DLD1 (cell line): Measurements from ENCODE around the gene KRT4.
"Not testable (repeated sequence)": the region's sequence is repeated elsewhere in the genome, so short reads cannot be mapped to it uniquely, and the experiment has no call there.

Source experiments
- in situ Hi-C: cut with HindIII; loops from 2 replicates; pipeline ENCODE4 v1.10.0; 2017; ENCODE audit warnings: low sequenced_read_pairs

Gene KRT4

GRCh38 chr12:52796429-52796794 lies 17.5 kb downstream of the KRT4 start:
- in situ Hi-C loops = no loop called here

GRCh38 chr12:52795694-52796428 lies 18.1 kb downstream of the KRT4 start, which contains the start of gene KRT3:
Gene KRT3 (minus strand): TSS chr12:52796117. CDS start chr12:52796042, 75 bp downstream.
- in situ Hi-C loops = no loop called here

DNA sequence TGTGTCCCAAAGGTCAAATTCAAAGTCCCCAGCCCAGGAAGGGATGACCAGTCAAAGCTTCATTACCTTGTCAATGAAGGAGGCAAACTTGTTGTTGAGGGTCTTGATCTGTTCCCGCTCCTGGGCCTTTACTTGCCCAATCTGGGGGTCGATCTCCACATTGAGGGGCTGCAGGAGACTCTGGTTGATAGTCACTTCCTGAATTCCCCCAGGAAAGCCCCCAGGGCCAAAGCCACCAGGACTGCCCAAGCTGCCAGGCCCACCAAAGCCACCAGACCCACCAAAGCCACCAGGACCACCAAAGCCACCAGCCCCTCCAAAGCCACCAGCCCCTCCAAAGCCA lies 18.6 kb downstream of the KRT4 start:
- in situ Hi-C loops = not testable (repeated sequence)

DNA sequence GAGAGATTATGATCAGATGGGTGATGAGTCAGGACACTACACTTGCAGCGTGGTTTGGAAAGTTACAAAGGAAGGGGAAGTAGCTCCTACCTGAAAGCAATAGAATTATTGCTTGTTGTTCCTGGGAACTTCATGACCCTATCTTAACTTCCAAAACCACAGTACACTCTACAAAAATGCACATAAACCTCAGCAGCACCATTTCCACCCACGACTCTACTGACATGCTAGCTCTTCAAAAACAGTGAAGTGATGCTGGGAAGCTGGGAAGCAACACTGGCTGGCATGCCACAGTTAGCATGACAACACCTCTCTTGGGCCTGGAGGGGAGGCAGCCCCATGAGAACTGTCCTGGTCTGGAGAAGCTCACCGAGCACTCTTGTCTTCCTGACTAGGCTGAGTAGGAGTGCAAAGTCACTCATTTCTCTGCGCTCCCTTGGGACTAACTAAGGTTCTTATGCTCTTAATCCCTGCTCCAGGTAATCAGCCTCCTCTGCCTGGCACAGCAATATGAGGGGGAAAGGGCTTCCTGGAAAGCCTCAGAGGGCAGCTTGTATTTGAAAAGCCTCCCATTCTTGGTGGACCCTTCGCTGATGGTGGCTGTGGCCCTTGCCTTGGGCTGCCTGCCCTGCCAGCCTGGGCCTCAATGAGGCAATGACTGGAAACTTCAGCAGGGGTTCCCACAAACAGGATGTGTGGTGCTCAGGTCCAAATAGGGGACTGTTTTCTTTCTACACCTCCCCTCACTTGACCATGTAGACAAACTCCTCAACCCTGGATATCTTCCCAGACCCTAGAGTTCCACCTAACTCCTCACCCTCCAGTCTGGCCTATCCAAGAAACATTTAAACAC lies 19.2 kb downstream of the KRT4 start:
- in situ Hi-C loops = no loop called here

- in situ Hi-C loops = no loop called here
These were observed 21.5 kb downstream of the KRT4 start for GRCh38 chr12:52792185-52793029.

DNA sequence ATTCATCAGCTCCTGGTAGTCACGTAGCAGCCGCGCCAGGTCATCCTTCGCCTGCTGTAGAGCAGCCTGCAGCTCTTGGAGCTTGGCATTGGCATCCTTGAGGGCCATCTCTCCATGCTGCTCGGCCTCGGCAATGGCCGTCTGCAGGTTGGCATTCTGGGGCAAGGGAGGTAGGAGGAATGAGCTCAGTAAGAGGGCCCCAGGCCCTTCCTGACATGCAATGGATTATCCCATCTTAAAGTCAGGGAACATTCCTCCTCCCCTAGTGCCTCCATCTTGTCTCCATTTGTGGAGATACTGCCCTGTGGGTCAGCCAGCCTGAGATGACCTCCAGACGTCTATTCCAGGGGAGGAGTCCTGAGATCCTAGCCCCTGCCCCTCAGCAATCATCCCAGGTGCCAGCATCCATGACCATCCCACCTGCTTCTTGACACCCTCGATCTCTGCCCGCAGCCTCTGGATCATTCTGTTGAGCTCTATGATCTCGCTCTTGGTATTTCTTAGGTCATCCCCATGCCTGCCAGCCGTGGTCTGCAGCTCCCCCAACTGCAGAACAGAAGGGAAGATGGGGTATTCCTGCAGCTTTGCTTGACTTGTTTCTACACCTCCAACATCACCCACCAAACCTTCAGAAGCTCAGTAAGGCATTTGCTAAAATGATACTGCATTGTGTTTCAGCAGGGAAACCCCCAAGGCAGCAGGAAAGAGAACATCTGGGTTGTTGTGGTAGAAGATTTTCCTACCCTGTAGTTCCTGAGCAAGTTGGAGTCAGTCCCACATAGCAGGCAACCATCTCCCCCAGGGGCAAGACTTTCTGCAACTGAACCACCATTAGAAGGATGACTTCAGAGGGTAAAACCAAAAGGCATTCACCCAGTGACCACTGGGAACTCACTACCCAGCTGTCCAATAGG lies 22.4 kb downstream of the KRT4 start:
- in situ Hi-C loops = no loop called here

- in situ Hi-C loops = no loop called here
These were observed 23.3 kb downstream of the KRT4 start for GRCh38 chr12:52790427-52791270.

- in situ Hi-C loops = no loop called here
These were observed 24.1 kb downstream of the KRT4 start for GRCh38 chr12:52789637-52790426.

GRCh38 chr12:52788876-52789636 lies 24.9 kb downstream of the KRT4 start:
- in situ Hi-C loops = no loop called here

DNA sequence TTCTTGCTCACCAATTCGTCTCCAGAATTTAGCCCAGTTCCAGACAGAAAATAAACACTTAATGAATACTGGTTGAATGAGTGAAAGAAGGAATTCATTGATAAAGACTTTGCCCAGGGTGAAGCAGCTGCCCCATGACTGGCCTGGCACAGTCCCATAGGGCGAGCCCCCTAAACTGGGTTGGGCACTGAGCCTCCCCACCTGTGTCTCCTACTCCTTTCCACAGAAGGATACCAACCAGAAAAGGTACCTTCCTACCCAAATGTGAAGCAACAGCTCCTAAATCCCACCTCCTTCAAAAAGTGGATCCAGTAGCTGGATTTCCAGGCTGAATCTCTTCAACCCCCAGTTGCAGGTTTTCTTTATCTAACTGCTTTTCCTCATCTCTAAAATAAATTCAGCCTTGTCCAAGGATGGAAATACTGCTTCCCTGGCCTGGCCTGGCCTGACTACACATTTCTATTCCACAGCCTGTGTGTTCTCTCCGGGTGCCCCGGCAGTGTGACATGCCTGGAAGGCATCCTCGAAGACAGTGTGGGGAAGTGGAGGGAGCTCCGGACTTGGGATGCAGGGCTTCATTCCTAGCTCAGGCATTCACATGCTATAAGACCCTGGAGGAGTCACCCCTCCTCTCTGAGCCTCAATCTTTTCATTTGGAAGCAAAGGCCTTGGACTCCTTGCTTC lies 25.6 kb downstream of the KRT4 start:
- in situ Hi-C loops = no loop called here

GRCh38 chr12:52787324-52788191 lies 26.4 kb downstream of the KRT4 start:
- in situ Hi-C loops = no loop called here

DNA sequence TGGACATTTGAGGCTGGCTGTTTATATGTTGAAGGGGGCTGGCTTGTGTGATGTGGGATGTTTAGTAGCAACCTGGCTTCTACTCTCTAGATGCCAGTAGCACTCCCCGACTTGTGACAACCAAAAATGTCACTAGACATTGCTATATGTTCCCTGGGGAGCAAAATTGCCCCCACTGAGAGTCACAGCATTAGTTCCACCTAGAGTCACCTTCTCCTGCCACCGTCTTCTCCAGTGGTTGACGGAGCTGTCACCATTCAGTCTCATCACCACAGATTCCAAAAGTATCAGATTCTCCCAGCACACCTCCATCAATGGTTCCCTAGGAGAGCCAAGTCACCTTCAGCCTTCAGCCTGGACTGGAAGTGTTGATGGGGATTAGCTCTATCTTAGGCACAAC lies 29.0 kb downstream of the KRT4 start:
- in situ Hi-C loops = loop anchor here (5.0 kb wide), 1 partner anchor 78 kb away; no protein-coding TSS in a partner anchor

DNA sequence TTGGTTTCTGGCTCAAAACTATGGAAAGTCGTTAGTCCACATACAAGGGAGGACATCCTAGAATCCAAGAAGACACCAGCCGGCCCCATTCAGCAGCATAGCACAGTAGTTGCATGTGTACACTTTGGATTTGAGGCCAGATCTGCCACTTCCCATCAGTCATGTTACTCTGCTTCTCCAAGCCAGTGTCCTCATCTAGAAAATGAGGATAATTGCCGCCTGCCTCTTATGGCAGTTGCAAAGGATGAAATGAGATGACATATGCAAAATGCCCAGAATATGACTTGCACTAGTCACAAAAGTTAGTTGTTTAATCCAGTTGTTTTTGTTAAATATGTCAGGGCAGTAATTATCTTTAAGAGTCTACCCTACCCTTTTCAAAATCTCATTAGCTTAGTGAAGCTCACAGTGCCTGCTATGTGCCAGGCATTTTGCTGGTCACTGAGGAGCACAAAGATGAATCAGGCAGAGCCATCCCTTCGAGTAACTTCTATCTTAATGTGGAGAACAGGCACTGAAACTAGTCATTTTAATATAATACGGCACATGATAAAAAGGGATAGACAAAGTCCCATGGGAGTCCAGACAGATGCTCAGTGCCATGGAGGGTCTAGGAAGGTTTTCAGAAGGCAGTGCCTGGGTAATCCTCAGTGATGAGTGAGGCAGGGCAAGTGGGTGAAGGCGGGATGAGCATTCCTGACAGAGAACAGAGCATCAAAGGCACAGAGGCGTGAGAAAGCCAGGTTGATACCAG lies 30.2 kb downstream of the KRT4 start:
- in situ Hi-C loops = loop anchor here (5.0 kb wide), 1 partner anchor 76 kb away; no protein-coding TSS in a partner anchor

DNA sequence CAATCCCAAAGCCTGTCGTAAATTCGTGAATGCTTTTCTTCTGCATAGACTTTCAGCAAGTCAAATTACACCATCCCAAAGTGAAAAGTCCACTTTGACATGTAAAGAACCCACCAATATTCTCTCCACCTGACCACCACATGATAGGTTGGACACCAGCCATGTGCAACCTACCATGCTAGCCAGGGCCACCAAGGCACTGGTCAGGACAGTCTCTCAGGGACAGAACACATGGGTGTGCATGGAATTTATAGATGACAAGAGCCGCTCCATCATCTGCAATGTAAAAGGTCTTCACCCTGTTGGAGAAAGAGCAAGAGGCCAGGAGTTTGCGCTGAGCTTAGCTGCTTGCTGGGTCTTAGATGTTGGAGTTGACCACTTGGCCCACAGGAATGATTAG lies 31.4 kb downstream of the KRT4 start:
- in situ Hi-C loops = loop anchor here (5.0 kb wide), 1 partner anchor 75 kb away; no protein-coding TSS in a partner anchor

DNA sequence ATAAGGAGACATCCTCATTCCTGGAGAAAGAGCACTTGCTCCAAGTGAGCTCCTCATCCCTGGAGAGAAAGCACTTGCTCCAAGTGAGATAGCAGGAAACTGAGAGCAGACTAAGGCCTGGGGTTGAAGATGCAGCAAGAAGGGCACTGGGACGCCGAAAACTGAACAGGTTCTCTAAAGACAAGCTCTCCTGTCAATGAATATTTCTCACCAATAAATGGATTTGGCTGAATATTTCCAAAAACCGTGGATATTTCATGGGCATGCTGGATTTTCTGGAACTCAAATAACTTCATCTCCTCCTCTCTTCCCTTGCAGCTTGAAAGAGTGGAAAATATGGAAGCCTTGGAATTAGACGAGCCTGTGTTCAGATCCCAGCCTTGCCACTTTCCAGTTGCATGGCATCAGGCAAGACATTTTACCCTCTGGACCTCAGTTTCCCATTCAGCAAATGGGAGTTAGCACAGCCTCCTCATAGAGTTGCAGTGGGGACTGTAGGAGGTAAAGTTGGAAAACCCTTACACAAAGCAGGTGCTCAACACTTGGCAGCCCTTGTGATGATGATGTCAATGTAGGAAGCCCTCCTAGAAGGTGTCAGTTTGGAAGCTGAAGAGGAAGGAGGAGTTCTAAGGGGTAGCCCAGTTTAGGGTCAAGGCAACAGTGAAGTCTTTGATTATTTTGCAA lies 32.4 kb downstream of the KRT4 start:
- in situ Hi-C loops = loop anchor here (5.0 kb wide), 1 partner anchor 74 kb away; no protein-coding TSS in a partner anchor
